Astrocyte (in vitro differentiated cells and primary cell): Measurements from ENCODE around the gene DNAJC12.

Experiments used
- CTCF ChIP-seq: IDR thresholded peaks from 2 replicates; pipeline ENCODE4 v1.5.1; 2011; ENCODE audit warnings: low read depth, mild to moderate bottlenecking, inconsistent platforms, low read length, moderate library complexity; ENCODE audit not compliant: insufficient read depth
- EZH2 ChIP-seq: IDR thresholded peaks from 2 replicates; pipeline ENCODE4 v1.6.1; 2012; ENCODE audit warnings: mild to moderate bottlenecking, low read length, inconsistent platforms; ENCODE audit not compliant: insufficient read depth

- TF ChIP-seq CTCF (no peak), EZH2 (no peak)
Observed at GRCh38 chr10:67789769-67790168, 48.2 kb downstream of the DNAJC12 start.
